SU-DHL-6 (cell line): ENCODE results near the gene CACTIN.

Experiments used
- H2AFZ ChIP-seq: fragments of 200-600 bp; sonication (generic); 2 replicates; pipeline ENCODE4 v1.6.1; 2014; ENCODE audit warnings: low read depth, mild to moderate bottlenecking, moderate library complexity, mixed read lengths, antibody characterized with exemption, low read length; ENCODE audit not compliant: severe bottlenecking
- H3F3A ChIP-seq: fragments of 200-600 bp; shearing (Covaris generic); 2 replicates; pipeline ENCODE4 v1.6.0; 2016; ENCODE audit warnings: antibody characterized with exemption, mild to moderate bottlenecking; ENCODE audit not compliant: insufficient read depth
- H3K27ac ChIP-seq: fragments of 200-600 bp; sonication (generic); 2 replicates; pipeline ENCODE4 v1.5.1; 2016; ENCODE audit warnings: low read depth, mild to moderate bottlenecking, low read length, moderate library complexity, mixed read lengths
- H3K27me3 ChIP-seq: fragments of 200-600 bp; sonication (generic), shearing (Covaris generic); 2 replicates; pipeline ENCODE4 v1.6.0; 2014; ENCODE audit warnings: mild to moderate bottlenecking, low read length
- H3K36me3 ChIP-seq: fragments of 200-600 bp; sonication (generic); 2 replicates; pipeline ENCODE4 v1.6.1; 2014; ENCODE audit warnings: mild to moderate bottlenecking, low read length, mixed read lengths
- H3K4me2 ChIP-seq: fragments of 300-600, 200-600 bp; shearing (Covaris generic), sonication (generic); 2 replicates; pipeline ENCODE4 v1.6.0; 2014; ENCODE audit warnings: low read length, low read depth, mild to moderate bottlenecking; ENCODE audit not compliant: poor library complexity, severe bottlenecking
- H3K4me3 ChIP-seq: fragments of 200-600 bp; sonication (generic); 2 replicates; pipeline ENCODE4 v1.5.1; 2014; ENCODE audit warnings: antibody characterized with exemption, low read length, mild to moderate bottlenecking, mixed read lengths; ENCODE audit not compliant: insufficient read depth, poor library complexity, severe bottlenecking
- H3K79me2 ChIP-seq: fragments of 200-600 bp; sonication (generic); 2 replicates; pipeline ENCODE4 v1.6.1; 2014; ENCODE audit warnings: mild to moderate bottlenecking, low read length, moderate library complexity; ENCODE audit not compliant: insufficient read depth
- H3K9ac ChIP-seq: fragments of 200-600 bp; sonication (generic); 2 replicates; pipeline ENCODE4 v1.7.0; 2014; ENCODE audit warnings: mild to moderate bottlenecking, low read length
- H3K9me2 ChIP-seq: fragments of 200-600 bp; sonication (generic); replicated peaks from 2 replicates; pipeline ENCODE4 v1.6.1; 2014; ENCODE audit warnings: low read length; ENCODE audit not compliant: insufficient read depth
- H3K9me3 ChIP-seq: fragments of 200-600 bp; sonication (generic); 2 replicates; pipeline ENCODE4 v1.6.1; 2014; ENCODE audit warnings: low read length, mixed read lengths; ENCODE audit not compliant: insufficient read depth
- H4K20me1 ChIP-seq: fragments of 200-600 bp; sonication (generic); 2 replicates; pipeline ENCODE4 v1.6.1; 2014; ENCODE audit warnings: low read depth, mild to moderate bottlenecking, antibody characterized with exemption, low read length, moderate library complexity, mixed read lengths
- EZH2phosphoT487 ChIP-seq: fragments of 200-600 bp; sonication (generic), shearing (Covaris generic); conservative IDR thresholded peaks from 2 replicates; pipeline ENCODE4 v1.6.1; 2018; ENCODE audit warnings: mild to moderate bottlenecking, antibody characterized with exemption, low read length, moderate library complexity, mixed read lengths
- TF ChIP-seq, protein P1 (sequence below): fragments of 200-600 bp; sonication (generic); IDR thresholded peaks from one replicate; pipeline ENCODE4 v1.5.1; 2017; ENCODE audit warnings: antibody characterized with exemption, mild to moderate bottlenecking, low read length, moderate library complexity; ENCODE audit not compliant: insufficient read depth, poor library complexity, severe bottlenecking

The CACTIN gene

DNA sequence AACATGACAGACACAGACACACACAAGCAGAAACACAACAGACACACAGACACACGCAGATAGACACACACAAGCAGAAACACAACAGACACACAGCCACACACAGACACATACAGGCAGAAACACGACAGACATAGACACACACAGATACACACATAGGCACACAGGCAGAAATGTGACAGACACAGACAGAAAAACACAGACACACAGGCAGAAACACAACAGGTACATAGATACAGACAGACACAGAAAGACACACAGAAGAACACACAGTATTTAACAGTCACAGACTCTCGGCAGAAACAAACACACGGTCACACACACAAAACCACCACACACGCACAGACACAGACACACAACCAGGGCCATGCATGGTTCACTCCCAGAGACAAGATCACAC is 20.8 kb downstream of the CACTIN start:
- H3K9me2 ChIP-seq = no peaks in the 10 kb centered on the region
- H3K36me3 ChIP-seq = no peaks in the 10 kb centered on the region
- H3K4me3 ChIP-seq = no peak overlapping the region
- no peak overlapping the region for H3K9ac ChIP-seq
- no peaks in the 10 kb centered on the region for H3K27me3 ChIP-seq
- H3K79me2 ChIP-seq = no peaks in the 10 kb centered on the region
- no peak overlapping the region for H3K4me2 ChIP-seq
- no peak overlapping the region for H3K27ac ChIP-seq
- H2AFZ ChIP-seq = no peak overlapping the region
- H4K20me1 ChIP-seq = no peaks in the 10 kb centered on the region
- TF ChIP-seq, protein P1, sequence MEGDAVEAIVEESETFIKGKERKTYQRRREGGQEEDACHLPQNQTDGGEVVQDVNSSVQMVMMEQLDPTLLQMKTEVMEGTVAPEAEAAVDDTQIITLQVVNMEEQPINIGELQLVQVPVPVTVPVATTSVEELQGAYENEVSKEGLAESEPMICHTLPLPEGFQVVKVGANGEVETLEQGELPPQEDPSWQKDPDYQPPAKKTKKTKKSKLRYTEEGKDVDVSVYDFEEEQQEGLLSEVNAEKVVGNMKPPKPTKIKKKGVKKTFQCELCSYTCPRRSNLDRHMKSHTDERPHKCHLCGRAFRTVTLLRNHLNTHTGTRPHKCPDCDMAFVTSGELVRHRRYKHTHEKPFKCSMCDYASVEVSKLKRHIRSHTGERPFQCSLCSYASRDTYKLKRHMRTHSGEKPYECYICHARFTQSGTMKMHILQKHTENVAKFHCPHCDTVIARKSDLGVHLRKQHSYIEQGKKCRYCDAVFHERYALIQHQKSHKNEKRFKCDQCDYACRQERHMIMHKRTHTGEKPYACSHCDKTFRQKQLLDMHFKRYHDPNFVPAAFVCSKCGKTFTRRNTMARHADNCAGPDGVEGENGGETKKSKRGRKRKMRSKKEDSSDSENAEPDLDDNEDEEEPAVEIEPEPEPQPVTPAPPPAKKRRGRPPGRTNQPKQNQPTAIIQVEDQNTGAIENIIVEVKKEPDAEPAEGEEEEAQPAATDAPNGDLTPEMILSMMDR = no peak
- TF ChIP-seq EZH2phosphoT487 = no peak
- H3F3A ChIP-seq = no peaks in the 10 kb centered on the region
- H3K9me3 ChIP-seq = no peaks in the 10 kb centered on the region

DNA sequence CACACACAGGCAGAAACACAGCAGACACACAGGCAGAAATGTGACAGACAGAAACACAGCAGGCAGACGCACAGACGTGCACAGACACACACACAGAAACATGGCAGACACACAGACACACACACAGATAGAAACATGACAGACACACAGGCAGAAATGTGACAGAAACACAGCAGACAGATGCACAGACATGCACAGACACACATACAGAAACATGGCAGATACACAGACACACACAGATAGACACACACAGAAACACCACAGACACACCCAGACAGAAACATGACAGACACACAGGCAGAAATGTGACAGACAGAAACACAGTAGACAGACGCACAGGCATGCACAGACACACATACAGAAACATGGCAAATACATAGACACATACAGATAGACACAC is 21.2 kb downstream of the CACTIN start:
- no peaks in the 10 kb centered on the region for H3K9me2 ChIP-seq
- no peak overlapping the region for H3K9ac ChIP-seq
- no peak overlapping the region for H3K4me2 ChIP-seq
- no peak overlapping the region for H3K27ac ChIP-seq
- H3K4me3 ChIP-seq = no peak overlapping the region
- no peaks in the 10 kb centered on the region for H3F3A ChIP-seq
- no peaks in the 10 kb centered on the region for H3K36me3 ChIP-seq
- H2AFZ ChIP-seq = no peak overlapping the region
- no peaks in the 10 kb centered on the region for H3K27me3 ChIP-seq
- H4K20me1 ChIP-seq = no peaks in the 10 kb centered on the region
- H3K79me2 ChIP-seq = no peaks in the 10 kb centered on the region
- TF ChIP-seq, protein P1 = no peak
- no peak for TF ChIP-seq EZH2phosphoT487
- H3K9me3 ChIP-seq = no peaks in the 10 kb centered on the region

DNA sequence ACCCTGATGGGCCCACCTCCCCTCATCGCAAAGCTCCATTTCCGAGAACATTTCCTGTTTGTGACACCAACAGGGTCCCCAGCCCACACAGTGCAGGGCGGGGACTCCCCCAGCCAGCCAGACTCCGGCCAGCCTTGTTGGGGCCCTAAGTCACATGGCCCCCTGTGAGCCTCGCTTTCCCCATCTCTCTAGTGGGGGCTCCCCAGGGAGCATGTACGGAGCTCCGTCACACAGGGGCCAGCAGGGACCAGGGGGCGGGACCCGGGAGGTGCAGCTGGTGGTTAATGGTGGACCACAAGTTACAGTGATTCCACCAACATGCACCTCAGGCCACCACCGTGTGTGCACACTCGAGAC is 21.6 kb downstream of the CACTIN start:
- H3K27ac ChIP-seq = no peak overlapping the region
- H3K9ac ChIP-seq = no peak overlapping the region
- no peak for TF ChIP-seq EZH2phosphoT487
- TF ChIP-seq, protein P1 = no peak
- no peaks in the 10 kb centered on the region for H4K20me1 ChIP-seq
- no peaks in the 10 kb centered on the region for H3K79me2 ChIP-seq
- H3K4me3 ChIP-seq = no peak overlapping the region
- H3F3A ChIP-seq = no peaks in the 10 kb centered on the region
- no peaks in the 10 kb centered on the region for H3K9me2 ChIP-seq
- no peaks in the 10 kb centered on the region for H3K9me3 ChIP-seq
- H2AFZ ChIP-seq = no peak overlapping the region
- H3K36me3 ChIP-seq = no peaks in the 10 kb centered on the region
- H3K4me2 ChIP-seq = no peak overlapping the region
- H3K27me3 ChIP-seq = no peaks in the 10 kb centered on the region
